Rectal smooth muscle tissue (tissue), 1 donor: ENCODE results near the gene FNIP2.
"Not testable (repeated sequence)": the region's sequence is repeated elsewhere in the genome, so short reads cannot be mapped to it uniquely, and the experiment has no call there.

Source experiments
- H3K27ac ChIP-seq: one replicate; pipeline ENCODE4 v1.7.0; 2013; ENCODE audit warnings: low read depth, low read length, inconsistent platforms
- H3K27me3 ChIP-seq: one replicate; pipeline ENCODE4 v1.7.0; 2013; ENCODE audit warnings: low read length; ENCODE audit not compliant: control insufficient read depth, insufficient read depth
- H3K36me3 ChIP-seq: one replicate; pipeline ENCODE4 v1.7.0; 2013; ENCODE audit warnings: low read length; ENCODE audit not compliant: control insufficient read depth, insufficient read depth
- H3K4me1 ChIP-seq: one replicate; pipeline ENCODE4 v1.7.0; 2013; ENCODE audit warnings: low read length; ENCODE audit not compliant: control insufficient read depth, insufficient read depth
- H3K4me3 ChIP-seq: one replicate; pipeline ENCODE4 v1.7.0; 2013; ENCODE audit warnings: low read length
- H3K9ac ChIP-seq: one replicate; pipeline ENCODE4 v1.7.0; 2013; ENCODE audit warnings: low read length

Gene FNIP2

GRCh38 chr4:158903472-158904043 is 134.7 kb downstream of the FNIP2 start:
- no peaks in the 10 kb centered on the region for H3K27me3 ChIP-seq
- no peak overlapping the region for H3K27ac ChIP-seq
- no peak overlapping the region for H3K9ac ChIP-seq
- no peaks in the 10 kb centered on the region for H3K4me1 ChIP-seq
- no peaks in the 10 kb centered on the region for H3K36me3 ChIP-seq
- no peak overlapping the region for H3K4me3 ChIP-seq

- no peak overlapping the region for H3K27ac ChIP-seq
- H3K36me3 ChIP-seq = no peaks in the 10 kb centered on the region
- H3K27me3 ChIP-seq = no peaks in the 10 kb centered on the region
- no peak overlapping the region for H3K4me3 ChIP-seq
- no peak overlapping the region for H3K9ac ChIP-seq
- no peaks in the 10 kb centered on the region for H3K4me1 ChIP-seq
Measured at GRCh38 chr4:158904815-158905214, 136.0 kb downstream of the FNIP2 start.

- no peaks in the 10 kb centered on the region for H3K36me3 ChIP-seq
Measured at GRCh38 chr4:158906073-158906472, 137.2 kb downstream of the FNIP2 start.

GRCh38 chr4:158912390-158912789 is 143.6 kb downstream of the FNIP2 start:
- Histone ChIP-seq H3K27me3 (no peaks in the 10 kb centered on the region), H3K4me3 (no peak overlapping the region), H3K9ac (no peak overlapping the region), H3K4me1 (peaks cover 14% of the 10 kb centered on the region), H3K27ac (no peak overlapping the region), H3K36me3 (no peaks in the 10 kb centered on the region)

More at GRCh38 chr4:158906073-158906472, 137.2 kb downstream of the FNIP2 start:
- Histone ChIP-seq H3K27me3 (no peaks in the 10 kb centered on the region), H3K4me3 (no peak overlapping the region), H3K9ac (no peak overlapping the region), H3K27ac (no peak overlapping the region), H3K4me1 (no peaks in the 10 kb centered on the region)

- no peak overlapping the region for H3K9ac ChIP-seq
- peaks cover 14% of the 10 kb centered on the region for H3K4me1 ChIP-seq
- H3K36me3 ChIP-seq = no peaks in the 10 kb centered on the region
- no peak overlapping the region for H3K27ac ChIP-seq
- no peak overlapping the region for H3K4me3 ChIP-seq
- H3K27me3 ChIP-seq = no peaks in the 10 kb centered on the region
Measured at GRCh38 chr4:158912806-158913205, 144.0 kb downstream of the FNIP2 start.

- H3K4me3 ChIP-seq = no peak overlapping the region
- H3K36me3 ChIP-seq = no peaks in the 10 kb centered on the region
- no peak overlapping the region for H3K9ac ChIP-seq
- no peaks in the 10 kb centered on the region for H3K27me3 ChIP-seq
- H3K27ac ChIP-seq = no peak overlapping the region
- peaks cover 14% of the 10 kb centered on the region for H3K4me1 ChIP-seq
Measured at GRCh38 chr4:158913766-158914165, 144.9 kb downstream of the FNIP2 start.

GRCh38 chr4:158914218-158914617 is 145.4 kb downstream of the FNIP2 start:
- H3K9ac ChIP-seq = no peak overlapping the region
- H3K27me3 ChIP-seq = no peaks in the 10 kb centered on the region
- H3K36me3 ChIP-seq = no peaks in the 10 kb centered on the region
- H3K4me3 ChIP-seq = no peak overlapping the region
- peaks cover 14% of the 10 kb centered on the region for H3K4me1 ChIP-seq
- no peak overlapping the region for H3K27ac ChIP-seq

- Histone ChIP-seq H3K4me1 (peaks cover 14% of the 10 kb centered on the region), H3K27me3 (no peaks in the 10 kb centered on the region), H3K4me3 (no peak overlapping the region), H3K36me3 (no peaks in the 10 kb centered on the region), H3K27ac (peak overlapping the region; percentile 18), H3K9ac (no peak overlapping the region)
Measured at GRCh38 chr4:158915683-158916241, 146.9 kb downstream of the FNIP2 start.

GRCh38 chr4:158920452-158920996 is 151.7 kb downstream of the FNIP2 start:
- not testable (repeated sequence) for H3K4me1 ChIP-seq, H3K4me3 ChIP-seq, H3K36me3 ChIP-seq, H3K27me3 ChIP-seq, H3K27ac ChIP-seq, H3K9ac ChIP-seq

GRCh38 chr4:158927774-158928173 is 158.9 kb downstream of the FNIP2 start:
- not testable (repeated sequence) for H3K27me3 ChIP-seq, H3K4me1 ChIP-seq, H3K9ac ChIP-seq, H3K4me3 ChIP-seq, H3K27ac ChIP-seq, H3K36me3 ChIP-seq

- Histone ChIP-seq H3K36me3 (no peaks in the 10 kb centered on the region), H3K27me3 (no peaks in the 10 kb centered on the region), H3K27ac (no peak overlapping the region), H3K9ac (no peak overlapping the region), H3K4me1 (no peaks in the 10 kb centered on the region), H3K4me3 (no peak overlapping the region)
Measured at GRCh38 chr4:158929939-158930638, 161.3 kb downstream of the FNIP2 start.

GRCh38 chr4:158930639-158930972 is 161.8 kb downstream of the FNIP2 start:
- H3K27me3 ChIP-seq = no peaks in the 10 kb centered on the region
- no peaks in the 10 kb centered on the region for H3K36me3 ChIP-seq
- no peak overlapping the region for H3K9ac ChIP-seq
- H3K27ac ChIP-seq = no peak overlapping the region
- H3K4me1 ChIP-seq = no peaks in the 10 kb centered on the region
- no peak overlapping the region for H3K4me3 ChIP-seq

GRCh38 chr4:158933236-158933635 is 164.4 kb downstream of the FNIP2 start:
- Histone ChIP-seq H3K4me1 (no peaks in the 10 kb centered on the region), H3K27me3 (no peaks in the 10 kb centered on the region), H3K9ac (no peak overlapping the region), H3K36me3 (no peaks in the 10 kb centered on the region), H3K27ac (no peak overlapping the region), H3K4me3 (no peak overlapping the region)
